Measurements from ENCODE around the gene PITX3. TPM values are rescaled to one million over a fixed set of nuclear protein-coding genes. Genes with fewer than 3 reads are reported as not detected.

The PITX3 gene
- total RNA-seq, 1 donor from 2014 or later = 0.85 TPM

- H3K9me3 ChIP-seq (replicated peaks) = no peaks in the 10 kb centered on the region
- H3K36me3 ChIP-seq = peaks cover 5% of the 10 kb centered on the region
- H3K4me1 ChIP-seq = peaks cover 75% of the 10 kb centered on the region
- no peak for DNase-seq
- peak overlapping the region; percentile 7 for H3K27ac ChIP-seq (replicated peaks)
- intact Hi-C loops (cut with micrococcal nuclease) = no loop called here
- no peaks in the 10 kb centered on the region for H3K27me3 ChIP-seq (ENCODE audit: low read depth)
- no peak for TF ChIP-seq CTCF (IDR thresholded peaks at IDR 0.05; ENCODE audit: borderline replicate concordance)
- no peak overlapping the region for H3K4me3 ChIP-seq
Observed at GRCh38 chr10:102268375-102268888, 27.1 kb upstream of the PITX3 start.

- H3K27ac ChIP-seq (replicated peaks) = peak overlapping the region; percentile 7
- H3K36me3 ChIP-seq = peaks cover 5% of the 10 kb centered on the region
- H3K9me3 ChIP-seq (replicated peaks) = no peaks in the 10 kb centered on the region
- no peak for DNase-seq
- TF ChIP-seq CTCF (IDR thresholded peaks at IDR 0.05; ENCODE audit: borderline replicate concordance) = no peak
- peaks cover 75% of the 10 kb centered on the region for H3K4me1 ChIP-seq
- intact Hi-C loops (cut with micrococcal nuclease) = no loop called here
- H3K27me3 ChIP-seq (ENCODE audit: low read depth) = no peaks in the 10 kb centered on the region
- no peak overlapping the region for H3K4me3 ChIP-seq
Observed at GRCh38 chr10:102267748-102268147, 26.4 kb upstream of the PITX3 start.

- H3K27ac ChIP-seq (replicated peaks) = no peak overlapping the region
- TF ChIP-seq CTCF (IDR thresholded peaks at IDR 0.05; ENCODE audit: borderline replicate concordance) = no peak
- intact Hi-C loops (cut with micrococcal nuclease) = no loop called here
- H3K27me3 ChIP-seq (ENCODE audit: low read depth) = no peaks in the 10 kb centered on the region
- no peak overlapping the region for H3K4me3 ChIP-seq
- peaks cover 79% of the 10 kb centered on the region for H3K4me1 ChIP-seq
- peaks cover 11% of the 10 kb centered on the region for H3K36me3 ChIP-seq
- no peak for DNase-seq
- H3K9me3 ChIP-seq (replicated peaks) = no peaks in the 10 kb centered on the region
Observed at GRCh38 chr10:102266670-102267069, 25.4 kb upstream of the PITX3 start.

GRCh38 chr10:102264371-102264770 lies 23.1 kb upstream of the PITX3 start:
- Histone ChIP-seq H3K27ac (replicated peaks) (no peak overlapping the region), H3K27me3 (ENCODE audit: low read depth) (no peaks in the 10 kb centered on the region), H3K4me3 (no peak overlapping the region), H3K9me3 (replicated peaks) (no peaks in the 10 kb centered on the region), H3K4me1 (peaks cover 87% of the 10 kb centered on the region), H3K36me3 (peaks cover 32% of the 10 kb centered on the region)
- intact Hi-C loops (cut with micrococcal nuclease) = no loop called here
- DNase-seq = no peak
- no peak for TF ChIP-seq CTCF (IDR thresholded peaks at IDR 0.05; ENCODE audit: borderline replicate concordance)

GRCh38 chr10:102262744-102263370 lies 21.5 kb upstream of the PITX3 start:
- Histone ChIP-seq H3K4me1 (peaks cover 76% of the 10 kb centered on the region), H3K27ac (replicated peaks) (no peak overlapping the region), H3K4me3 (no peak overlapping the region), H3K9me3 (replicated peaks) (no peaks in the 10 kb centered on the region), H3K36me3 (peaks cover 39% of the 10 kb centered on the region), H3K27me3 (ENCODE audit: low read depth) (no peaks in the 10 kb centered on the region)
- no peak for TF ChIP-seq CTCF (IDR thresholded peaks at IDR 0.05; ENCODE audit: borderline replicate concordance)
- DNase-seq = no peak
- intact Hi-C loops (cut with micrococcal nuclease) = no loop called here

Measured in left ventricle myocardium inferior (tissue), 1 donor.